GM23338 (cell line): Measurements from ENCODE around the gene IGDCC3. TPM values are rescaled to one million over a fixed set of nuclear protein-coding genes. Genes with fewer than 3 reads are reported as not detected.
A peak's percentile ranks its signal among the peaks of the same experiment; 100 is the strongest.

Experiments
- ATAC-seq: fragments of 200-7000 bp; cut with Tn5 transposase; 3 replicates; pipeline ENCODE4 v1.9.1; 2020
- DNase-seq: peaks from one replicate; pipeline ENCODE4 v3.0.0-alpha.2; 2015; ENCODE audit warnings: low spot score
- H2AFZ ChIP-seq: fragments of 200-600 bp; sonication (generic); 2 replicates; pipeline ENCODE4 v1.8.0; 2016; ENCODE audit warnings: antibody characterized with exemption, mild to moderate bottlenecking, moderate library complexity
- H3F3A ChIP-seq: fragments of 200-600 bp; sonication (generic); replicated peaks from 2 replicates; pipeline ENCODE4 v1.8.0; 2017; ENCODE audit warnings: antibody characterized with exemption, mixed run types, low read depth
- H3K27ac ChIP-seq: fragments of 200-600 bp; sonication (generic); 2 replicates; pipeline ENCODE4 v1.6.1; 2016; ENCODE audit warnings: low read depth
- H3K27me3 ChIP-seq: fragments of 200-600 bp; sonication (generic); 2 replicates; pipeline ENCODE4 v1.8.0; 2016; ENCODE audit warnings: mild to moderate bottlenecking, mixed run types, moderate library complexity; ENCODE audit not compliant: insufficient read depth
- H3K36me3 ChIP-seq: fragments of 200-600 bp; sonication (generic); 2 replicates; pipeline ENCODE4 v1.8.0; 2016; ENCODE audit warnings: mild to moderate bottlenecking; ENCODE audit not compliant: insufficient read depth
- H3K4me1 ChIP-seq: fragments of 200-600 bp; sonication (generic); 2 replicates; pipeline ENCODE4 v1.8.0; 2016; ENCODE audit warnings: mild to moderate bottlenecking, moderate library complexity; ENCODE audit not compliant: insufficient read depth
- H3K4me2 ChIP-seq: fragments of 200-600 bp; sonication (generic); 2 replicates; pipeline ENCODE4 v1.7.1; 2017; ENCODE audit warnings: mixed run types
- H3K4me3 ChIP-seq: fragments of 200-600 bp; sonication (generic); 2 replicates; pipeline ENCODE4 v1.6.1; 2016; ENCODE audit warnings: mixed run types
- H3K79me2 ChIP-seq: fragments of 200-600 bp; sonication (generic); replicated peaks from 2 replicates; pipeline ENCODE4 v1.8.0; 2017; ENCODE audit warnings: mild to moderate bottlenecking; ENCODE audit not compliant: insufficient read depth
- H3K9me2 ChIP-seq: fragments of 200-600 bp; sonication (generic); 2 replicates; pipeline ENCODE4 v1.8.0; 2017; ENCODE audit not compliant: insufficient read depth
- H4K20me1 ChIP-seq: fragments of 200-600 bp; sonication (generic); replicated peaks from 2 replicates; pipeline ENCODE4 v1.8.0; 2017; ENCODE audit warnings: mild to moderate bottlenecking; ENCODE audit not compliant: insufficient read depth
- H3K27ac Mint-ChIP-seq: 2 replicates; pipeline ENCODE4 v1.8.0; 2020; ENCODE audit warnings: inconsistent platforms, mild to moderate bottlenecking, moderate library complexity, mixed read lengths
- H3K27me3 Mint-ChIP-seq: 3 replicates; pipeline ENCODE4 v1.8.0; 2022; ENCODE audit warnings: low read depth, mild to moderate bottlenecking, moderate library complexity, mixed read lengths, inconsistent platforms; ENCODE audit not compliant: insufficient read depth, poor library complexity
- H3K36me3 Mint-ChIP-seq: 3 replicates; pipeline ENCODE4 v1.8.0; 2021; ENCODE audit warnings: low read depth, mild to moderate bottlenecking, inconsistent platforms, moderate library complexity, mixed read lengths
- H3K4me1 Mint-ChIP-seq: 3 replicates; pipeline ENCODE4 v1.8.0; 2020; ENCODE audit warnings: mild to moderate bottlenecking, inconsistent platforms, mixed read lengths
- H3K4me3 Mint-ChIP-seq: 3 replicates; pipeline ENCODE4 v1.8.0; 2021; ENCODE audit warnings: moderate library complexity, mild to moderate bottlenecking, inconsistent platforms, mixed read lengths
- H3K9me3 Mint-ChIP-seq: 3 replicates; pipeline ENCODE4 v1.8.0; 2020; ENCODE audit warnings: moderate library complexity, mild to moderate bottlenecking, inconsistent platforms, mixed read lengths
- CREB1 ChIP-seq: fragments of 250-450 bp; sonication (Bioruptor Pico); IDR thresholded peaks from 2 replicates; pipeline ENCODE4 v1.5.0; 2020; ENCODE audit warnings: low read depth, mild to moderate bottlenecking, moderate library complexity
- CTCF ChIP-seq, 2 experiments: fragments of 200-600 bp in 1 of 2; sonication (generic) in 1 of 2; conservative IDR thresholded peaks; 2 replicates each; pipeline versions ENCODE4 v1.5.1 to v1.6.1; 2016 to 2017; ENCODE audit warnings: antibody characterized with exemption in 2 of 2, low read depth in 2 of 2, mild to moderate bottlenecking in 2 of 2, moderate library complexity in 1 of 2
- EZH2phosphoT487 ChIP-seq: fragments of 200-600 bp; sonication (generic); IDR thresholded peaks from one replicate; pipeline ENCODE4 v1.8.1; 2018; ENCODE audit warnings: antibody characterized with exemption; ENCODE audit not compliant: unreplicated experiment
- JUNB ChIP-seq: IDR thresholded peaks from one replicate; pipeline ENCODE4 v1.6.1; 2016; ENCODE audit warnings: antibody characterized with exemption; ENCODE audit not compliant: unreplicated experiment
- NANOG ChIP-seq: IDR thresholded peaks from 2 replicates; pipeline ENCODE4 v1.6.1; 2016; ENCODE audit warnings: antibody characterized with exemption, borderline replicate concordance
- POLR2AphosphoS5 ChIP-seq: IDR thresholded peaks from 2 replicates; pipeline ENCODE4 v1.6.1; 2016; ENCODE audit warnings: antibody characterized with exemption, low read depth
- STAT1 ChIP-seq: IDR thresholded peaks from one replicate; pipeline ENCODE4 v1.6.1; 2016; ENCODE audit warnings: antibody characterized with exemption; ENCODE audit not compliant: unreplicated experiment
- ZNF114 ChIP-seq: fragments of 250-450 bp; sonication (Bioruptor Pico); IDR thresholded peaks from 2 replicates; pipeline ENCODE4 v1.5.0; 2020; ENCODE audit warnings: mild to moderate bottlenecking, moderate library complexity
- ZNF331 ChIP-seq: fragments of 250-450 bp; sonication (Bioruptor Pico); IDR thresholded peaks from 2 replicates; pipeline ENCODE4 v1.5.0; 2020; ENCODE audit warnings: low read depth, mild to moderate bottlenecking, moderate library complexity
- polyA plus RNA-seq: library from polyadenylated mRNA; unstranded; fragments of >200 nt; fragmentation: Nextera tagmentation; extraction: Ambion mirVana; gene quantifications from 2 replicates; pipeline ENCODE4 v1.2.1, GENCODE V29; 2016
- total RNA-seq: library from RNA; depleted of rRNA; stranded (reverse); fragments of >200 nt; shearing (Covaris generic); gene quantifications from 2 replicates; pipeline ENCODE4 v1.2.3, GENCODE V29; 2014
- TF ChIP-seq, protein P1 (sequence below): IDR thresholded peaks from one replicate; pipeline ENCODE4 v1.6.1; 2018; ENCODE audit warnings: antibody characterized with exemption; ENCODE audit not compliant: unreplicated experiment
- TF ChIP-seq, protein P2 (sequence below): fragments of 250-450 bp; sonication (Bioruptor Pico); IDR thresholded peaks from 2 replicates; pipeline ENCODE4 v1.5.0; 2020; ENCODE audit warnings: mild to moderate bottlenecking, moderate library complexity
- TF ChIP-seq, protein P3 (sequence below): IDR thresholded peaks from 2 replicates; pipeline ENCODE4 v1.6.1; 2016; ENCODE audit warnings: antibody characterized with exemption

IGDCC3 gene
- total and polyA plus RNA-seq, 2 experiments from 2014 or later: 15.3 to 30.7 TPM

DNA sequence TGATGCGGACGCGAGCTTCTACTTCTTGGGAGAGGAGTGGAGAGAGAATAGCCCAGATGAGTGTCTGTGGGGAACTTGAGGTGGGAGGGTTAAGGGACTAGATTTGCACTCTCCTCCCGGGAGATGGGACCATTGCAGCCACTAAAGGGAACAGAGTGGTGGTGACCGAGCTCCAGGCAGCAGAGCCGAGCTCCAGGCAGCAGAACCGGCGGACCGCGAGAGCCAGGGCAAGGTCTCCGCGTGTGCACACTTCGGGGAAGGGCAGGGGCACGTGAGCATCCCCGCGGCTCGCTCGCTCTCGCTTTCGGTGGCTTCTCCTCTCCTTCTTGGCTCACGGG, 1.1 kb downstream of the IGDCC3 start:
- H3K4me1 ChIP-seq: peaks cover 26% of the 10 kb centered on the region
- H3K9me2 ChIP-seq: no peaks in the 10 kb centered on the region
- peaks cover 43% of the 10 kb centered on the region for H3K27me3 ChIP-seq
- H3K4me2 ChIP-seq: peak overlapping the region; percentile 99
- H3K27ac ChIP-seq: no peak overlapping the region
- peak overlapping the region; percentile 86 for H2AFZ ChIP-seq
- peak overlapping the region; percentile 93 for H3K4me3 ChIP-seq
- Mint-ChIP-seq H3K4me3 (peak overlapping the region; percentile 92), H3K27me3 (peaks cover 34% of the 10 kb centered on the region), H3K27ac (no peak overlapping the region; the same call in 1 of the 2 replicates), H3K4me1 (peaks cover 50% of the 10 kb centered on the region), H3K36me3 (peaks cover 37% of the 10 kb centered on the region), H3K9me3 (no peaks in the 10 kb centered on the region; the same call in 1 of the 3 replicates)
- H3K36me3 ChIP-seq: no peaks in the 10 kb centered on the region; the same call in 1 of the 2 replicates
- 0 out of 2 replicates have a peak, but pooled peaks cover 8% of the 10 kb centered on the region for H3K79me2 ChIP-seq
- peaks cover 7% of the 10 kb centered on the region; the same call in 1 of the 2 replicates for H4K20me1 ChIP-seq
- TF ChIP-seq POLR2AphosphoS5: no peak
- TF ChIP-seq ZNF114 (CRISPR knock-in tag): no peak
- TF ChIP-seq, protein P1, sequence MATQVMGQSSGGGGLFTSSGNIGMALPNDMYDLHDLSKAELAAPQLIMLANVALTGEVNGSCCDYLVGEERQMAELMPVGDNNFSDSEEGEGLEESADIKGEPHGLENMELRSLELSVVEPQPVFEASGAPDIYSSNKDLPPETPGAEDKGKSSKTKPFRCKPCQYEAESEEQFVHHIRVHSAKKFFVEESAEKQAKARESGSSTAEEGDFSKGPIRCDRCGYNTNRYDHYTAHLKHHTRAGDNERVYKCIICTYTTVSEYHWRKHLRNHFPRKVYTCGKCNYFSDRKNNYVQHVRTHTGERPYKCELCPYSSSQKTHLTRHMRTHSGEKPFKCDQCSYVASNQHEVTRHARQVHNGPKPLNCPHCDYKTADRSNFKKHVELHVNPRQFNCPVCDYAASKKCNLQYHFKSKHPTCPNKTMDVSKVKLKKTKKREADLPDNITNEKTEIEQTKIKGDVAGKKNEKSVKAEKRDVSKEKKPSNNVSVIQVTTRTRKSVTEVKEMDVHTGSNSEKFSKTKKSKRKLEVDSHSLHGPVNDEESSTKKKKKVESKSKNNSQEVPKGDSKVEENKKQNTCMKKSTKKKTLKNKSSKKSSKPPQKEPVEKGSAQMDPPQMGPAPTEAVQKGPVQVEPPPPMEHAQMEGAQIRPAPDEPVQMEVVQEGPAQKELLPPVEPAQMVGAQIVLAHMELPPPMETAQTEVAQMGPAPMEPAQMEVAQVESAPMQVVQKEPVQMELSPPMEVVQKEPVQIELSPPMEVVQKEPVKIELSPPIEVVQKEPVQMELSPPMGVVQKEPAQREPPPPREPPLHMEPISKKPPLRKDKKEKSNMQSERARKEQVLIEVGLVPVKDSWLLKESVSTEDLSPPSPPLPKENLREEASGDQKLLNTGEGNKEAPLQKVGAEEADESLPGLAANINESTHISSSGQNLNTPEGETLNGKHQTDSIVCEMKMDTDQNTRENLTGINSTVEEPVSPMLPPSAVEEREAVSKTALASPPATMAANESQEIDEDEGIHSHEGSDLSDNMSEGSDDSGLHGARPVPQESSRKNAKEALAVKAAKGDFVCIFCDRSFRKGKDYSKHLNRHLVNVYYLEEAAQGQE: no peak
- no peak for TF ChIP-seq ZNF331 (CRISPR knock-in tag)
- TF ChIP-seq STAT1: no peak
- TF ChIP-seq JUNB: no peak
- TF ChIP-seq CTCF (conservative IDR thresholded peaks at IDR 0.05; ENCODE audit: low read depth in 2 of 2): no peak
- TF ChIP-seq CREB1 (CRISPR knock-in tag): no peak
- no peak for TF ChIP-seq EZH2phosphoT487
- TF ChIP-seq, protein P2, sequence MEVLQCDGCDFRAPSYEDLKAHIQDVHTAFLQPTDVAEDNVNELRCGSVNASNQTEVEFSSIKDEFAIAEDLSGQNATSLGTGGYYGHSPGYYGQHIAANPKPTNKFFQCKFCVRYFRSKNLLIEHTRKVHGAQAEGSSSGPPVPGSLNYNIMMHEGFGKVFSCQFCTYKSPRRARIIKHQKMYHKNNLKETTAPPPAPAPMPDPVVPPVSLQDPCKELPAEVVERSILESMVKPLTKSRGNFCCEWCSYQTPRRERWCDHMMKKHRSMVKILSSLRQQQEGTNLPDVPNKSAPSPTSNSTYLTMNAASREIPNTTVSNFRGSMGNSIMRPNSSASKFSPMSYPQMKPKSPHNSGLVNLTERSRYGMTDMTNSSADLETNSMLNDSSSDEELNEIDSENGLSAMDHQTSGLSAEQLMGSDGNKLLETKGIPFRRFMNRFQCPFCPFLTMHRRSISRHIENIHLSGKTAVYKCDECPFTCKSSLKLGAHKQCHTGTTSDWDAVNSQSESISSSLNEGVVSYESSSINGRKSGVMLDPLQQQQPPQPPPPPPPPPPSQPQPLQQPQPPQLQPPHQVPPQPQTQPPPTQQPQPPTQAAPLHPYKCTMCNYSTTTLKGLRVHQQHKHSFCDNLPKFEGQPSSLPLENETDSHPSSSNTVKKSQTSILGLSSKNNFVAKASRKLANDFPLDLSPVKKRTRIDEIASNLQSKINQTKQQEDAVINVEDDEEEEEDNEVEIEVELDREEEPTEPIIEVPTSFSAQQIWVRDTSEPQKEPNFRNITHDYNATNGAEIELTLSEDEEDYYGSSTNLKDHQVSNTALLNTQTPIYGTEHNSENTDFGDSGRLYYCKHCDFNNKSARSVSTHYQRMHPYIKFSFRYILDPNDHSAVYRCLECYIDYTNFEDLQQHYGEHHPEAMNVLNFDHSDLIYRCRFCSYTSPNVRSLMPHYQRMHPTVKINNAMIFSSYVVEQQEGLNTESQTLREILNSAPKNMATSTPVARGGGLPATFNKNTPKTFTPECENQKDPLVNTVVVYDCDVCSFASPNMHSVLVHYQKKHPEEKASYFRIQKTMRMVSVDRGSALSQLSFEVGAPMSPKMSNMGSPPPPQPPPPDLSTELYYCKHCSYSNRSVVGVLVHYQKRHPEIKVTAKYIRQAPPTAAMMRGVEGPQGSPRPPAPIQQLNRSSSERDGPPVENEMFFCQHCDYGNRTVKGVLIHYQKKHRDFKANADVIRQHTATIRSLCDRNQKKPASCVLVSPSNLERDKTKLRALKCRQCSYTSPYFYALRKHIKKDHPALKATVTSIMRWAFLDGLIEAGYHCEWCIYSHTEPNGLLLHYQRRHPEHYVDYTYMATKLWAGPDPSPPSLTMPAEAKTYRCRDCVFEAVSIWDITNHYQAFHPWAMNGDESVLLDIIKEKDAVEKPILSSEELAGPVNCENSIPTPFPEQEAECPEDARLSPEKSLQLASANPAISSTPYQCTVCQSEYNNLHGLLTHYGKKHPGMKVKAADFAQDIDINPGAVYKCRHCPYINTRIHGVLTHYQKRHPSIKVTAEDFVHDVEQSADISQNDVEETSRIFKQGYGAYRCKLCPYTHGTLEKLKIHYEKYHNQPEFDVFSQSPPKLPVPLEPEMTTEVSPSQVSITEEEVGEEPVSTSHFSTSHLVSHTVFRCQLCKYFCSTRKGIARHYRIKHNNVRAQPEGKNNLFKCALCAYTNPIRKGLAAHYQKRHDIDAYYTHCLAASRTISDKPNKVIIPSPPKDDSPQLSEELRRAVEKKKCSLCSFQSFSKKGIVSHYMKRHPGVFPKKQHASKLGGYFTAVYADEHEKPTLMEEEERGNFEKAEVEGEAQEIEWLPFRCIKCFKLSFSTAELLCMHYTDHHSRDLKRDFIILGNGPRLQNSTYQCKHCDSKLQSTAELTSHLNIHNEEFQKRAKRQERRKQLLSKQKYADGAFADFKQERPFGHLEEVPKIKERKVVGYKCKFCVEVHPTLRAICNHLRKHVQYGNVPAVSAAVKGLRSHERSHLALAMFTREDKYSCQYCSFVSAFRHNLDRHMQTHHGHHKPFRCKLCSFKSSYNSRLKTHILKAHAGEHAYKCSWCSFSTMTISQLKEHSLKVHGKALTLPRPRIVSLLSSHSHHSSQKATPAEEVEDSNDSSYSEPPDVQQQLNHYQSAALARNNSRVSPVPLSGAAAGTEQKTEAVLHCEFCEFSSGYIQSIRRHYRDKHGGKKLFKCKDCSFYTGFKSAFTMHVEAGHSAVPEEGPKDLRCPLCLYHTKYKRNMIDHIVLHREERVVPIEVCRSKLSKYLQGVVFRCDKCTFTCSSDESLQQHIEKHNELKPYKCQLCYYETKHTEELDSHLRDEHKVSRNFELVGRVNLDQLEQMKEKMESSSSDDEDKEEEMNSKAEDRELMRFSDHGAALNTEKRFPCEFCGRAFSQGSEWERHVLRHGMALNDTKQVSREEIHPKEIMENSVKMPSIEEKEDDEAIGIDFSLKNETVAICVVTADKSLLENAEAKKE: no peak
- TF ChIP-seq, protein P3, sequence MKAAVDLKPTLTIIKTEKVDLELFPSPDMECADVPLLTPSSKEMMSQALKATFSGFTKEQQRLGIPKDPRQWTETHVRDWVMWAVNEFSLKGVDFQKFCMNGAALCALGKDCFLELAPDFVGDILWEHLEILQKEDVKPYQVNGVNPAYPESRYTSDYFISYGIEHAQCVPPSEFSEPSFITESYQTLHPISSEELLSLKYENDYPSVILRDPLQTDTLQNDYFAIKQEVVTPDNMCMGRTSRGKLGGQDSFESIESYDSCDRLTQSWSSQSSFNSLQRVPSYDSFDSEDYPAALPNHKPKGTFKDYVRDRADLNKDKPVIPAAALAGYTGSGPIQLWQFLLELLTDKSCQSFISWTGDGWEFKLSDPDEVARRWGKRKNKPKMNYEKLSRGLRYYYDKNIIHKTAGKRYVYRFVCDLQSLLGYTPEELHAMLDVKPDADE: no peak
- no peak for TF ChIP-seq NANOG
- ATAC-seq (peak; percentile 32), DNase-seq (peak; percentile 63)
- peaks cover 26% of the 10 kb centered on the region; the same call in 1 of the 2 replicates for H3F3A ChIP-seq
